GM23248 (cell line): ENCODE data around the gene ADNP. TPM values are rescaled to one million over a fixed set of nuclear protein-coding genes. Genes with fewer than 3 reads are reported as not detected.

ENCODE experiments used
- DNase-seq: peaks from one replicate; pipeline ENCODE4 v3.0.0-alpha.2; 2015
- H2AFZ ChIP-seq: fragments of 200-600 bp; sonication (generic); 2 replicates; pipeline ENCODE4 v1.6.1; 2016; ENCODE audit warnings: antibody characterized with exemption
- H3F3A ChIP-seq: fragments of 200-600 bp; sonication (generic); 2 replicates; pipeline ENCODE4 v1.6.1; 2016; ENCODE audit warnings: mild to moderate bottlenecking, antibody characterized with exemption, mixed run types; ENCODE audit not compliant: insufficient read depth
- H3K27ac ChIP-seq: fragments of 200-600 bp; sonication (generic); 2 replicates; pipeline ENCODE4 v1.5.1; 2016; ENCODE audit warnings: mild to moderate bottlenecking
- H3K27me3 ChIP-seq: fragments of 200-600 bp; sonication (generic); replicated peaks from 2 replicates; pipeline ENCODE4 v1.6.1; 2016; ENCODE audit warnings: mild to moderate bottlenecking; ENCODE audit not compliant: insufficient read depth
- H3K36me3 ChIP-seq: fragments of 200-600 bp; sonication (generic); 2 replicates; pipeline ENCODE4 v1.6.1; 2016; ENCODE audit warnings: low read depth, mild to moderate bottlenecking
- H3K4me1 ChIP-seq: fragments of 200-600 bp; sonication (generic); 2 replicates; pipeline ENCODE4 v1.6.1; 2016; ENCODE audit warnings: mild to moderate bottlenecking; ENCODE audit not compliant: insufficient read depth
- H3K4me2 ChIP-seq: fragments of 200-600 bp; sonication (generic); one replicate; pipeline ENCODE4 v1.6.1; 2016; ENCODE audit warnings: mild to moderate bottlenecking; ENCODE audit not compliant: unreplicated experiment
- H3K4me3 ChIP-seq: fragments of 200-600 bp; sonication (generic); 2 replicates; pipeline ENCODE4 v1.5.1; 2016; ENCODE audit warnings: mild to moderate bottlenecking
- H3K79me2 ChIP-seq: fragments of 200-600 bp; sonication (generic); 2 replicates; pipeline ENCODE4 v1.6.1; 2016; ENCODE audit warnings: mild to moderate bottlenecking; ENCODE audit not compliant: insufficient read depth
- H3K9ac ChIP-seq: fragments of 200-600 bp; sonication (generic); 2 replicates; pipeline ENCODE4 v1.6.1; 2016; ENCODE audit warnings: mild to moderate bottlenecking
- H3K9me2 ChIP-seq: fragments of 200-600 bp; sonication (generic); 2 replicates; pipeline ENCODE4 v1.6.1; 2016; ENCODE audit warnings: mixed run types, mild to moderate bottlenecking, moderate library complexity; ENCODE audit not compliant: insufficient read depth
- H3K9me3 ChIP-seq: fragments of 200-600 bp; sonication (generic); one replicate; pipeline ENCODE4 v1.6.1; 2017; ENCODE audit warnings: low read depth
- H4K20me1 ChIP-seq: fragments of 200-600 bp; sonication (generic); 2 replicates; pipeline ENCODE4 v1.6.0; 2016; ENCODE audit not compliant: insufficient read depth
- EZH2 ChIP-seq: fragments of 200-600 bp; sonication (generic); IDR thresholded peaks from 2 replicates; pipeline ENCODE4 v1.6.1; 2018; ENCODE audit warnings: antibody characterized with exemption, mild to moderate bottlenecking; ENCODE audit not compliant: insufficient read depth, poor library complexity, severe bottlenecking
- EZH2phosphoT487 ChIP-seq: fragments of 200-600 bp; sonication (generic); IDR thresholded peaks from 2 replicates; pipeline ENCODE4 v1.6.1; 2018; ENCODE audit warnings: antibody characterized with exemption, moderate library complexity, mild to moderate bottlenecking, low read depth; ENCODE audit not compliant: insufficient read depth
- WGBS, 2 experiments: methylation state at CpG; one replicate each; pipeline ENCODE4 v1.1.6; 2015 to 2017; ENCODE audit warnings: low lambda C conversion rate in 2 of 2, low coverage in 1 of 2; ENCODE audit errors: missing lambda C conversion rate in 2 of 2; 5-methylcytosine and 5-hydroxymethylcytosine counted together
- in situ Hi-C: fragments of 300-500 bp; cut with MboI; formaldehyde crosslinking; loops from 2 replicates; pipeline ENCODE4 v1.15.0; 2020
- polyA plus RNA-seq: library from polyadenylated mRNA; unstranded; fragments of >200 nt; fragmentation: Nextera tagmentation; extraction: Ambion mirVana; gene quantifications from 2 replicates; pipeline ENCODE4 v1.2.1, GENCODE V29; 2016
- total RNA-seq: library from RNA; depleted of rRNA; stranded (reverse); fragments of >200 nt; shearing (Covaris generic); gene quantifications from 2 replicates; pipeline ENCODE4 v1.2.3, GENCODE V29; 2014

The ADNP gene
- total and polyA plus RNA-seq, 2 experiments from 2014 or later: 14.9 to 34.2 TPM

DNA sequence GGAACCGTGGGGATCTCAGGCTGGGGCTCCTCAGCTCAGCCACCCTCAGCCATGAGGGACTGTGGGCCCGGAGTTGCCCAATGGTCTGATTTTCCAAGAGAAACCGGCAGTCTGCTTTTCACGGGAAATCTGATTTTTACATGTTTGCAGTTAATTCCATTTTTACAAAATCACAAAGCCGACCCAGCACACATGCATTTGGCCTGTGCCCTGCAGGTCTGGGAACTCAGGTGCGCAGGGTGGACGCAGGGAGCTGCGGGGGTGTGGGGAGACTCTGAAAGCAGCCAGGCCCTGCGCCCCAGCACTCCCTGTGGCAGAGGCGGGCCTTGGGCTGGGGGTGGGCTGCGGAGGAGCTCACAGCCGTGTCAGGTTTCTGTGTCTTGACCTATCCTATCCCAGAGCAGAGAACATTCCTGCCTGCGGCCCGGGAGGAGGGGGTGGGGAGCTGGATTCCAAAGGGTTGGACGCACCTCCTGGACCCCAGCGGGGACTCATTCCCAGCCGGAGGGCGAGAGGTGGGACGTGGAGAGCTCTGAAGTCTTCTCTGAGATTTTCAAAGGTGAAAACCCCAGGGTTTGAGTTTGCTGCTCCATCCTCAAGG, 60.6 kb downstream of the ADNP start:
- Histone ChIP-seq H2AFZ (no peak overlapping the region), H3K9me2 (no peaks in the 10 kb centered on the region), H3K4me2 (no peak overlapping the region), H3K9ac (no peak overlapping the region), H3K27me3 (no peaks in the 10 kb centered on the region), H3K4me1 (no peaks in the 10 kb centered on the region), H3K36me3 (no peaks in the 10 kb centered on the region), H3F3A (no peaks in the 10 kb centered on the region), H3K4me3 (no peak overlapping the region), H3K79me2 (no peaks in the 10 kb centered on the region), H4K20me1 (no peaks in the 10 kb centered on the region), H3K27ac (no peak overlapping the region), H3K9me3 (no peaks in the 10 kb centered on the region)
- WGBS, 2 experiments: 80% methylated on average over 19 of the region's 19 CpGs
- in situ Hi-C loops: no loop called here
- no peak for DNase-seq
- TF ChIP-seq EZH2 (no peak), EZH2phosphoT487 (no peak)

DNA sequence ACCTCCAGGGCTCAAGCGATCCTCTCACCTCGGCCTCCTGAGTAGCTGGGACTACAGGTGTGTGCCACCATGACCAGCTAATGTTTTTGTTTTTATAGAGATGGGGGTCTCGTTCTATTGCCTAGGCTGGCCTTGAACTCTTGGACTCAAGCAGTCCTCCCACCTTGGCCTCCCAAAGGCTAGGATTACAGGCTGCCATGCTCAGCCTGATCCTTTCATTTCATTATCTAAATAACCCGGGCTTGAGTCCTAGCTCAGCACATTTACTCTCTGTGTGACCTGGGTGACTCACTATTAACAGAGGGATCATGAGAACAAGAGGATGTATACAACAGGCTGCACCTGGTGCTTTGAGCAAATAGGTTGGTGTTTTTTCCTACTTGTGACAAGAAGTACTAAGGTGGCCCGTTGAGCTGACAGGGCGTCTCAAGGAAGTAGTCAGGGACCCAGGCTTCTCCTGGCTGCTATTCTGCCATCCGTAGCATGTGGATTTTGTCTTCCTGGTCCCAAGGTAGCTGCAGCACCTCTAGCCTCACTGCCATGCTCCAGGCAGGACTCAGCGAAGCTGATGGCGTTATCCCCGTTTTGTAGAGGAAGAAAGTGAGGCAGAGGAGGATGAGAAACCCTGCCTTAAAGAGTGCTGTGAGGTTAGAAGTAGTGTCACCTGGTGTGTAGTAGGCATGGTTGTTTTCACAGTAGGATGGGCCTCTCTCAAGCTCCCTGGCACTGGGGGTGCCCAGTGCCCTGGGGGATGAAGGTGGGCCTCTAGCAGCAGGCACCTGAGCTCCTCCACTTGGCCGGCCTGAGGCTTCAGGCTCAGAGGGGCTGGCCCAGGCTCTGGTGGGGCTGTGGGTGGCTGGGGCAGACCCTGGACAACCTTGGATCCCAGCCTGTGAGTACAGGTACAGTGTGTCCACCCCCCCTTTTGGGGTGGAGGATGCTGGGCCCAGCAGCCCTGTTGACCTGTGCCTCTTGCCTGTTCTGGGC, 62.4 kb downstream of the ADNP start:
- Histone ChIP-seq H3K9ac (no peak overlapping the region), H3K36me3 (no peaks in the 10 kb centered on the region), H3F3A (no peaks in the 10 kb centered on the region), H3K4me2 (no peak overlapping the region), H3K9me3 (no peaks in the 10 kb centered on the region), H2AFZ (no peak overlapping the region), H3K4me3 (no peak overlapping the region), H3K9me2 (no peaks in the 10 kb centered on the region), H4K20me1 (no peaks in the 10 kb centered on the region), H3K4me1 (no peaks in the 10 kb centered on the region), H3K79me2 (no peaks in the 10 kb centered on the region), H3K27me3 (no peaks in the 10 kb centered on the region), H3K27ac (no peak overlapping the region)
- DNase-seq: no peak
- WGBS, 2 experiments: 88% methylated on average over 11 of the region's 11 CpGs
- TF ChIP-seq EZH2: no peak
- TF ChIP-seq EZH2phosphoT487: no peak
- in situ Hi-C loops: no loop called here

GRCh38 chr20:50867805-50868204, 63.4 kb downstream of the ADNP start:
- H3F3A ChIP-seq: no peaks in the 10 kb centered on the region
- H3K27me3 ChIP-seq: no peaks in the 10 kb centered on the region
- no peaks in the 10 kb centered on the region for H3K9me2 ChIP-seq
- TF ChIP-seq EZH2phosphoT487: no peak
- no peak for TF ChIP-seq EZH2
- H3K79me2 ChIP-seq: no peaks in the 10 kb centered on the region
- no peak overlapping the region for H3K4me2 ChIP-seq
- no peaks in the 10 kb centered on the region for H3K4me1 ChIP-seq
- H4K20me1 ChIP-seq: no peaks in the 10 kb centered on the region
- no peaks in the 10 kb centered on the region for H3K36me3 ChIP-seq
- 71 to 76% methylated on average over 6 of the region's 6 CpGs for WGBS, 2 experiments
- no peaks in the 10 kb centered on the region for H3K9me3 ChIP-seq
- H2AFZ ChIP-seq: no peak overlapping the region
- H3K4me3 ChIP-seq: no peak overlapping the region
- no peak for DNase-seq
- in situ Hi-C loops: no loop called here
- H3K9ac ChIP-seq: no peak overlapping the region
- H3K27ac ChIP-seq: no peak overlapping the region

DNA sequence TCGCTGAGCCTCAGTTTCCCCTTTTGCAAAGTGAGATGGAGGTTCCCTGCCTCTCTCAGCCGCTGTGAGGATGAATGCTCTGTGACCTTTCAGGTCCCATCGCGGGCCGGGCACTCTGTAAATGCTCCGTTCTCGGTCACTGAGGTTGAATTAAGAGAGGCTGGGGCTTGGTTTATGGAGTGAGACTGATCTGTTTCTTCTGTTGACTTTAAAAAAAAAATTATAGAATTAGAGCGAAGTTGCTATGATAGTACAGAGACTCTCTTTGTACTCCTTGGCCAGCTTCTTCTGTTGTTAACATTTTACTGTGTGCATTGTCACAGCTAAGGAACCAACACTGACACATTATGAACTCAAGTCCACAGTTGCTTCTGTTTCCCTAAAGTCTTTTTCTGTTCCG, 64.4 kb downstream of the ADNP start:
- Histone ChIP-seq H3F3A (no peaks in the 10 kb centered on the region), H4K20me1 (no peaks in the 10 kb centered on the region), H3K9me3 (no peaks in the 10 kb centered on the region), H3K27ac (no peak overlapping the region), H3K4me1 (no peaks in the 10 kb centered on the region), H3K36me3 (no peaks in the 10 kb centered on the region), H3K27me3 (no peaks in the 10 kb centered on the region), H3K4me3 (no peak overlapping the region), H2AFZ (no peak overlapping the region), H3K9me2 (no peaks in the 10 kb centered on the region), H3K9ac (no peak overlapping the region), H3K4me2 (no peak overlapping the region), H3K79me2 (no peaks in the 10 kb centered on the region)
- TF ChIP-seq EZH2 (no peak), EZH2phosphoT487 (no peak)
- DNase-seq: no peak
- WGBS, 2 experiments: 93 to 97% methylated on average over 9 of the region's 9 CpGs
- in situ Hi-C loops: no loop called here
